HG02798 (cell line): ENCODE data around the gene RALGDS.

Experiments used
- ATAC-seq: cut with Tn5 transposase; IDR thresholded peaks from one replicate; pipeline ENCODE4 v1.9.1; 2021; ENCODE audit warnings: mild to moderate bottlenecking; ENCODE audit not compliant: unreplicated experiment, poor library complexity

RALGDS gene

GRCh38 chr9:133120501-133121197 is 391 bp downstream of the RALGDS start:
- ATAC-seq, result no peak

- ATAC-seq, result no peak
Observed at GRCh38 chr9:133119846-133120500, 1.1 kb downstream of the RALGDS start.

- ATAC-seq, result no peak
Observed at GRCh38 chr9:133119103-133119845, 1.8 kb downstream of the RALGDS start.

- ATAC-seq, result no peak
Observed at GRCh38 chr9:133118568-133118967, 2.5 kb downstream of the RALGDS start.

GRCh38 chr9:133118179-133118520 is 2.9 kb downstream of the RALGDS start:
- ATAC-seq, result no peak

GRCh38 chr9:133117271-133118178 is 3.5 kb downstream of the RALGDS start:
- no peak for ATAC-seq

- ATAC-seq, result no peak
Observed at GRCh38 chr9:133116346-133117231, 4.5 kb downstream of the RALGDS start.

- ATAC-seq, result peak; percentile 75
Observed at GRCh38 chr9:133115604-133116345, 5.3 kb downstream of the RALGDS start.

- ATAC-seq, result peak; percentile 4
Observed at GRCh38 chr9:133114886-133115603, 6.0 kb downstream of the RALGDS start.

GRCh38 chr9:133113949-133114885 is 6.8 kb downstream of the RALGDS start:
- no peak for ATAC-seq

- no peak for ATAC-seq
Observed at GRCh38 chr9:133113163-133113948, 7.7 kb downstream of the RALGDS start.

- ATAC-seq, result no peak
Observed at GRCh38 chr9:133112663-133113026, 8.4 kb downstream of the RALGDS start.

GRCh38 chr9:133111808-133112662 is 9.0 kb downstream of the RALGDS start:
- no peak for ATAC-seq

GRCh38 chr9:133109931-133110650 is 10.9 kb downstream of the RALGDS start:
- ATAC-seq, result no peak
